Measurements from ENCODE around the gene PLD3.

The PLD3 gene

DNA sequence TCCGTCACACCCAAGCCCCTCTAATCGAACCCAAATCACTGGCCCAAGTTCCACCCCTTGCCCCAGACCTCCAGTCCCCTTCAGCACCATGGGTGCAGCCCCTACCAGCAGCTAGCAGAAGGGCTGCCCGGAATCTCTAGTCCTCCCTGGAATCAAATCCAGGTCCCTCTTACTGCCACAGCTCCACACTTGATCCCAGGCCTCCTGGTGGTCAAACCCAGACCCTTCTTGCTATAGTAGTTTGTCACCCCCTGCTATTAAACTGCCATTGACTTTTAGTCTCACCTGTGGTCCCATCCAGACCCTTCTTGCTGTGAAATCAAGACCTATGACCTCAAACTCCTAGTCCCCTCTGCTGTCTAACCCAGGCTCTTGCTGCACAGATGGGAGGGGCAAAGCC lies 32.8 kb downstream of the PLD3 start:
- no peak overlapping the region for H3K4me3 ChIP-seq (ENCODE audit: low read length)
- no peaks in the 10 kb centered on the region for H3K4me1 ChIP-seq (ENCODE audit: control insufficient read depth, insufficient read depth, low read length)
- no peaks in the 10 kb centered on the region for H3K9me3 ChIP-seq (ENCODE audit: control insufficient read depth, low read length)
- no peaks in the 10 kb centered on the region for H3K27me3 ChIP-seq (ENCODE audit: control insufficient read depth, insufficient read depth, low read length)
- H3K9ac ChIP-seq (ENCODE audit: low read length): no peak overlapping the region
- H3K36me3 ChIP-seq (ENCODE audit: control insufficient read depth, insufficient read depth, low read length): peaks cover 4% of the 10 kb centered on the region

DNA sequence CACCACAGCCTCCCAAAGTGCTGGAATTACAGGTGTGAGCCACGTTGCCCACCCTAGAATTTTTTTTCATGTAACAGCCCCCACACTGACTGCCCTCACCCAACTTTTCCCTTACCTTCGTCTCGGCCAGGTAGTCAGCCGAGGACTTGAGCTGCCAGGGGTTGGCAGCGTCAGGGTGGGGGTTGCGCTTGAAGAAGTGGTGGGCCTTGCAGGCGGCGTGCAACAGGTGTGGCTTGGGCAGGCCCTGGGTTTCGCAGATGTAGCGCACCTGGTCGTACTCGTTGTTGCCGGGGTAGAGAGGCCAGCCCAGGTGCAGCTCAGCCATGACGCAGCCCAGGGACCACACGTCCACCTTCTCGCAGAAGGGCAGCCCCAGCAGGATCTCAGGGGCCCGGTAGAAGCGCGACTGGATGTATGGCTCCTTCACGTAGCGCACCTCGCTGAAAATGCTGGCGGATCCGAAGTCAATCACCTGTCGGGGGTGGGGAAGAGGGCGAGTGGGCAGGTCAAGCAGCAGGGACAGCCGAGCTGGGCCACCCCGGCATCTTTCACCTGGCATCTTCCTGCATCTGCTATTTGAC lies 35.3 kb downstream of the PLD3 start:
- no peak overlapping the region for H3K9ac ChIP-seq (ENCODE audit: low read length)
- H3K9me3 ChIP-seq (ENCODE audit: control insufficient read depth, low read length): no peaks in the 10 kb centered on the region
- H3K36me3 ChIP-seq (ENCODE audit: control insufficient read depth, insufficient read depth, low read length): peaks cover 2% of the 10 kb centered on the region
- H3K4me1 ChIP-seq (ENCODE audit: control insufficient read depth, insufficient read depth, low read length): no peaks in the 10 kb centered on the region
- H3K27me3 ChIP-seq (ENCODE audit: control insufficient read depth, insufficient read depth, low read length): no peaks in the 10 kb centered on the region
- H3K4me3 ChIP-seq (ENCODE audit: low read length): no peak overlapping the region

DNA sequence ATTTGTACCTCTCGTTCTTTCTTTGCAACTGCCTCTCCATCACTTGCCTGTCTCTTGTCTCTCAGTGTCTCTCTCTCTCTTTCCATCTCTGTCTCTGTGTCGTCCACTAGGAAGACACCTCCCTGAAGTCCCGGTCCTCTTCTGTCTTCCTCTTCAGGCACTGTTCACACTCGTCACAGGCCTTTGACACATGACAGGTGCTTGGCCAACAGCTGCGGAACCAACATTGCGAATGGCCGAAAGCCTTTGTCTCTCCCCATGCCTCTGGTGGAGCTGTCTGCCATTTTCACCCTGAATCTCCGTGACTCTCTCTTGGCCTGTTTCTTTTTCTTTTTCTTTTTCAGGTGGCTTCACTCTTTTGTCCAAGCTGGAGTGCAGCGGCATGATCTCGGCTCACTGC lies 38.7 kb downstream of the PLD3 start:
- H3K9me3 ChIP-seq (ENCODE audit: control insufficient read depth, low read length): no peaks in the 10 kb centered on the region
- H3K36me3 ChIP-seq (ENCODE audit: control insufficient read depth, insufficient read depth, low read length): no peaks in the 10 kb centered on the region
- H3K4me1 ChIP-seq (ENCODE audit: control insufficient read depth, insufficient read depth, low read length): no peaks in the 10 kb centered on the region
- H3K9ac ChIP-seq (ENCODE audit: low read length): no peak overlapping the region
- no peak overlapping the region for H3K4me3 ChIP-seq (ENCODE audit: low read length)
- no peaks in the 10 kb centered on the region for H3K27me3 ChIP-seq (ENCODE audit: control insufficient read depth, insufficient read depth, low read length)

DNA sequence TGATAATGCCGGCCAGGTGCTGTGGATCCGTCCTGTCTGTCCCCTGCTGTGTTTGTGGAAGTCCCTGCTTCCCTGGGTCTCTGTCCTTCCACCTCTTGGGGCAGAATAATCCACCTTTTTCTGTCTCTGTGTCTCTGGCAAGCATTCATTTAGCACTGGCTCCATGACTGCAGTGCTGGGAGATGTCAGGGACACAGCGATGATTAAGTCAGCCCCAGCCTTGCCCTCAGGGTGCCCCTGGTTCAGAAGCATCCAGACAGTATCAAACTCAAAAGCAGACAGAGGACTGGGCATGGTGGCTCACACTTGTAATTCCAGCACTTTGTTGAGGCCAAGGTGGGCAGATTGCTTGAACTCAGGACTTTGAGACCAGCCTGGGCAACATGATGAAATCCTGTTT lies 40.0 kb downstream of the PLD3 start:
- no peaks in the 10 kb centered on the region for H3K36me3 ChIP-seq (ENCODE audit: control insufficient read depth, insufficient read depth, low read length)
- H3K4me3 ChIP-seq (ENCODE audit: low read length): no peak overlapping the region
- H3K9ac ChIP-seq (ENCODE audit: low read length): no peak overlapping the region
- H3K4me1 ChIP-seq (ENCODE audit: control insufficient read depth, insufficient read depth, low read length): peaks cover 7% of the 10 kb centered on the region
- H3K27me3 ChIP-seq (ENCODE audit: control insufficient read depth, insufficient read depth, low read length): no peaks in the 10 kb centered on the region
- no peaks in the 10 kb centered on the region for H3K9me3 ChIP-seq (ENCODE audit: control insufficient read depth, low read length)

DNA sequence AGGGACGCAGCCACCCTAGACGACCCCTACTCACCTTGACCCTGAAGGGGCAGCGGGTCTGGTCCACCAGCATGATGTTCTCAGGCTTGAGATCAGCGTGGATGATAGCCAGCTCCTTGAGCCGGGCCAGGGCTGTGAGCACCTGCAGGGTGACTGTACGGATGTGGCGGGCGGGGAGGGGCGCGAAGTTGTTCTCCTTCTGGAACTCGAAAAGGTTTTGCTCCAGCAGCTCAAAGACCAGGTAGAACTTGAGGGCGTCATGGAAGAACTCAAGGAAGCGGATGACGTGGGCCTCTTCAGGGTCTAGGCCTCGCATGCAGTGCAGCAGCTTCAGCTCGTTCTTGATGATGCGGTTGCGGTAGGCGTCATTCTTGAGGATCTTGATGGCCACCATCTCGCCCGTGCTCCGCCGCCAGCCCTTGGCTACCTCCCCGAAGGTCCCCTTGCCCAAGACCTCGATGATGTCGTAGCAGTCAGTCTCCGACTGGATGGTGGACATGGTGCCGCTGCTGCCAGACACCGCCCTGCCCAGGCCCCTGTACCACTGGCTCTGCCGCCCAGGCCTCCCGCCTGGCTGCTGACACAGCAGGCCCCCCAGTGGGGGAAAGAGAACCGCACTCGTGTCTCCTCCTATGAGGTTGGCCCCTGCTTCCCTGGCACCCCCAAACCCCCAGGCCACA lies 41.0 kb downstream of the PLD3 start:
- peaks cover 7% of the 10 kb centered on the region for H3K4me1 ChIP-seq (ENCODE audit: control insufficient read depth, insufficient read depth, low read length)
- H3K9me3 ChIP-seq (ENCODE audit: control insufficient read depth, low read length): no peaks in the 10 kb centered on the region
- no peak overlapping the region for H3K4me3 ChIP-seq (ENCODE audit: low read length)
- H3K27me3 ChIP-seq (ENCODE audit: control insufficient read depth, insufficient read depth, low read length): no peaks in the 10 kb centered on the region
- no peak overlapping the region for H3K9ac ChIP-seq (ENCODE audit: low read length)
- H3K36me3 ChIP-seq (ENCODE audit: control insufficient read depth, insufficient read depth, low read length): no peaks in the 10 kb centered on the region

DNA sequence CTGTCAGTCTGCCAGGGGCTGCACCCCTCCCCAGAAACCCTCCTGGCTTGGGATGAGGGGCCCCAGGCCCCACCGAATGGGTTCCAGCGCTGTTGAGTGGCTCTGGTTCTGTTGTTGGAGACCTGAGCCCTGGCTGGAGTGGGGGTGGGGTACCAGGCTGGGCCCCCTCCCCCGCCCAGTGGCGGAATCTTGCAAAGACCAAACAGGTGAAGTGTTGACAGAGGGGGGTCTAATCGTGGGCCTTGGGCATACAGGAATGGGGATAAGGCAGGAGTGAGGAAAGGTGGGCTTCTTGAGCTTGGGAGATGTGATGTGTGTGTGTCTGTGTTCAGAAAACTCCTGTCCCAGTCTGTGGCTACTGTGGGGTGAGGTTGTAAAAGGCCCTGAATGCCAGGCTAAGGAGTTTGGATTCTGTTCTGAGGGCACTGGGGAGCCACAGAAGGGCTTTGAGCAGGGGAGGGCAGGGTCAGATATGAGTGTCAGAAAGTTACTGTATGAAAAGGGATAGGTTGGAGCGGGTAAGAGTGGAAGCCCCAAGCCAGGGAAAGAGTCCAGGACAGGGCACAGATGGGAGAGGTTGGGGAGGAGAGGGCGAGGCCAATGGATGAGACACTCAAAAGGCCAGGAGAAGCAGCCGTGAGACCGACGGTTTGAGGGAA lies 41.7 kb downstream of the PLD3 start, which contains the start of gene HIPK4:
TSS of gene HIPK4 (minus strand) at position 98 of the 659 bp plus-strand sequence. CDS start 279 bp downstream, outside the sequence.
- peaks cover 7% of the 10 kb centered on the region for H3K4me1 ChIP-seq (ENCODE audit: control insufficient read depth, insufficient read depth, low read length)
- no peak within 1 kb of the TSS for H3K4me3 ChIP-seq (ENCODE audit: low read length)
- H3K36me3 ChIP-seq (ENCODE audit: control insufficient read depth, insufficient read depth, low read length): no peaks in the 10 kb centered on the region
- no peaks in the 10 kb centered on the region for H3K27me3 ChIP-seq (ENCODE audit: control insufficient read depth, insufficient read depth, low read length)
- no peaks in the 10 kb centered on the region for H3K9me3 ChIP-seq (ENCODE audit: control insufficient read depth, low read length)
- H3K9ac ChIP-seq (ENCODE audit: low read length): no peak within 1 kb of the TSS

- H3K9me3 ChIP-seq (ENCODE audit: control insufficient read depth, low read length): no peaks in the 10 kb centered on the region
- H3K27me3 ChIP-seq (ENCODE audit: control insufficient read depth, insufficient read depth, low read length): no peaks in the 10 kb centered on the region
- H3K4me1 ChIP-seq (ENCODE audit: control insufficient read depth, insufficient read depth, low read length): peaks cover 7% of the 10 kb centered on the region
- H3K4me3 ChIP-seq (ENCODE audit: low read length): no peak overlapping the region
- H3K36me3 ChIP-seq (ENCODE audit: control insufficient read depth, insufficient read depth, low read length): no peaks in the 10 kb centered on the region
- H3K9ac ChIP-seq (ENCODE audit: low read length): no peak overlapping the region
Measured at GRCh38 chr19:40392123-40392522, 43.6 kb downstream of the PLD3 start.

DNA sequence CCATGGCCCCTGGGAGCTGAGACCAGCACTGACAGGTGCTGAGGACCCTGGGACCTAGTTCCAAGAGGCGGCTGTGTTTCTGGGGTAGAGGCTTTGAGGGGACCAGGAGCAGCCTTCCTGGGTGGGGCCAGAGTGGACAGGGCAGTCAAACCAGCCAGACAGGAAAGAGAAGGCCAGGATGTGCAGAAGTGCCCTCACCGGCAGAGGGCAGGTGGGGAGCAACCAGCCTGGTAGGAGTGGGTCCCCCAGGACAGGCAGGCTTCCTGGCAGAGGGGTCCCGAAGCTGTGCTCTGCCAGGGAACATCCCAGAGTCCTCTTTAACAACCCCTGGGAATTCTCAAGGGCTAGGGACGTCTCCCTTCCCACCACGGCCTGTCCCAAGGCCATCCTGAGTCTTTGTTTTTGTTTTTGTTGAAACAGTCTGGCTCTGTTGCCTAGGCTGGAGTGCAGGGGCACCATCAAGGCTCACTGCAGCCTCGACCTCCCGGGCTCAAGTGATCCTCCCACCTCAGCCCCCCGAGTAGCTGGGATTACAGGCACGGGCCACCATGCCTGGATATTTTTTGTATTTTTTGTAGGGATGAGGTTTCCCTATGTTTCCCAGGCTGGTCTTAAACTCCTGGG lies 44.5 kb downstream of the PLD3 start:
- Histone ChIP-seq H3K4me1 (ENCODE audit: control insufficient read depth, insufficient read depth, low read length) (peaks cover 7% of the 10 kb centered on the region), H3K27me3 (ENCODE audit: control insufficient read depth, insufficient read depth, low read length) (no peaks in the 10 kb centered on the region), H3K9ac (ENCODE audit: low read length) (no peak overlapping the region), H3K36me3 (ENCODE audit: control insufficient read depth, insufficient read depth, low read length) (no peaks in the 10 kb centered on the region), H3K4me3 (ENCODE audit: low read length) (no peak overlapping the region), H3K9me3 (ENCODE audit: control insufficient read depth, low read length) (no peaks in the 10 kb centered on the region)

DNA sequence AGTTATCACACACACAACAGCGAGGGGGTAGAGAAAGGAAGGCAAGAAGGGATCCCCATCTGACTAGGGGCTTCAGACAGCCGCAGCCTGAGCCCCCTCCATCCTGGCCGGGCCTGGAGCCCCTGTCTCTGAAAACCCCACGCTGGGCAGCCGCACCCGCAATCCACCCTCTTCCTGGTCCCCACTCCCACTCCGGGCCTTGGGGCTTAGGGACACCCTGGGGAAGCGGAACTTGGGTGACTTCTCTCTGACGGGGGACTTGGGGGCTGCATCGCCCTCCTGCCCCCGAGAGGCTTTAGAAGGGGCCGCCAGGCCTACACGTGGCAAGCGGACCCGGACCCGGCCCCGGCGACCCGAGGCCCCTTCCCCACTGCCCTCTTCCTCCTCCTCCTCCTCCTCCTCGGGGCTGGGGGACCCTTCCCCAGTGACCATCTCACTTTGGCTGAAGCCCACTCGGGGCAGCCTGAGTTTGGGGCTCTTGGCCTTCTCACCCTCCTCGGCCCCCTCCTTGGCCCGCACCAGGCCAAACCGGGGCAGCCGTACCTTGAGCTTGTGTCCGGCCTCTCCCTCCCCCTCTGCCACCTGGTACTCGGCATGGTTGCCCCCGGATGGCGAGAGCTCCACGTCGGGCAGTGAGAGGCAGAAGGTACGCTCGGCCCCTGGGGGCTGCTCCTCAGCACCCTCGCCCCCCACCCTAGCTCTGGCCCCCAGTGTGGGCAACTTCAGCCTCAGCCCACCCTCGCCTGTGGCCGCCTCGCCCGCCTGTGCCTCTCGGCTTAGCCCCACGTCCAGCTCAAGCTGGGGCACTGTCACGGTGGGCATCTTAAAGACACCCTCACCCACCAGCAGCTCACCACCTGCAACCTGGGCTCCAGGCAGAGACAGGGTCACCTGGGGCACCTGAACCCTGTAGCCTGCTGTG lies 45.7 kb downstream of the PLD3 start:
- Histone ChIP-seq H3K9ac (ENCODE audit: low read length) (no peak overlapping the region), H3K36me3 (ENCODE audit: control insufficient read depth, insufficient read depth, low read length) (no peaks in the 10 kb centered on the region), H3K4me1 (ENCODE audit: control insufficient read depth, insufficient read depth, low read length) (peaks cover 7% of the 10 kb centered on the region), H3K4me3 (ENCODE audit: low read length) (no peak overlapping the region), H3K9me3 (ENCODE audit: control insufficient read depth, low read length) (no peaks in the 10 kb centered on the region), H3K27me3 (ENCODE audit: control insufficient read depth, insufficient read depth, low read length) (no peaks in the 10 kb centered on the region)

GRCh38 chr19:40394816-40395210 lies 46.3 kb downstream of the PLD3 start:
- Histone ChIP-seq H3K4me3 (ENCODE audit: low read length) (no peak overlapping the region), H3K9ac (ENCODE audit: low read length) (no peak overlapping the region), H3K27me3 (ENCODE audit: control insufficient read depth, insufficient read depth, low read length) (no peaks in the 10 kb centered on the region), H3K36me3 (ENCODE audit: control insufficient read depth, insufficient read depth, low read length) (no peaks in the 10 kb centered on the region), H3K4me1 (ENCODE audit: control insufficient read depth, insufficient read depth, low read length) (peaks cover 7% of the 10 kb centered on the region), H3K9me3 (ENCODE audit: control insufficient read depth, low read length) (no peaks in the 10 kb centered on the region)

GRCh38 chr19:40395956-40396355 lies 47.5 kb downstream of the PLD3 start:
- H3K9me3 ChIP-seq (ENCODE audit: control insufficient read depth, low read length): no peaks in the 10 kb centered on the region
- peaks cover 7% of the 10 kb centered on the region for H3K4me1 ChIP-seq (ENCODE audit: control insufficient read depth, insufficient read depth, low read length)
- no peaks in the 10 kb centered on the region for H3K27me3 ChIP-seq (ENCODE audit: control insufficient read depth, insufficient read depth, low read length)
- H3K36me3 ChIP-seq (ENCODE audit: control insufficient read depth, insufficient read depth, low read length): no peaks in the 10 kb centered on the region
- no peak overlapping the region for H3K4me3 ChIP-seq (ENCODE audit: low read length)
- no peak overlapping the region for H3K9ac ChIP-seq (ENCODE audit: low read length)

Data from mucosa of stomach (tissue), 1 donor.